GM12878 (cell line): ENCODE measurements around the gene TRMU. TPM values are rescaled to one million over a fixed set of nuclear protein-coding genes. Genes with fewer than 3 reads are reported as not detected.
A peak's percentile ranks its signal among the peaks of the same experiment; 100 is the strongest.

Experiments used
- ATAC-seq: fragments of 200-7000 bp; cut with Tn5 transposase; 3 replicates; pipeline ENCODE4 v1.9.1; 2020; ENCODE audit warnings: mild to moderate bottlenecking, moderate library complexity
- BruUV-seq: library from RNA; stranded (reverse); fragments of 400-500 nt; replicated peaks from 2 replicates; lab custom pipeline; 2021; lab: Mats Ljungman, UMichigan
- CTCF ChIA-PET: fragments of 300-600 bp; sonication (Branson Sonifier 250); formaldehyde crosslinking; extraction: SDS; loops from one replicate; lab custom pipeline; 2021; ENCODE audit warnings: inconsistent platforms; lab: Yijun Ruan, JAX
- POLR2A ChIA-PET: fragments of 350-600 bp; formaldehyde crosslinking; extraction: SDS; loops from one replicate; lab custom pipeline; 2021; ENCODE audit warnings: inconsistent platforms; lab: Charles Lee
- RAD21 ChIA-PET: fragments of 300-600 bp; sonication (Branson Sonifier 250); formaldehyde crosslinking; loops from one replicate; lab custom pipeline; 2023; ENCODE audit warnings: antibody characterized with exemption; ENCODE audit not compliant: unreplicated experiment; lab: Charles Lee
- SMC1A ChIA-PET: fragments of 300-600 bp; sonication (Branson Sonifier 250); formaldehyde crosslinking; loops from one replicate; lab custom pipeline; 2023; ENCODE audit not compliant: unreplicated experiment, uncharacterized antibody; lab: Charles Lee
- DNase-seq: peaks from one replicate; pipeline ENCODE4 v3.0.0-alpha.2; 2011; ENCODE audit warnings: low read depth, low spot score
- FAIRE-seq: peaks from 3 replicates; lab custom pipeline; 2011; peaks lifted over from hg19 to GRCh38; lab: Jason Lieb, UNC
- H2AFZ ChIP-seq: 2 replicates; pipeline ENCODE4 v1.6.0; 2011; ENCODE audit warnings: low read depth, low read length, control low read depth; ENCODE audit not compliant: control insufficient read depth
- H3K27ac ChIP-seq: 2 replicates; pipeline ENCODE4 v1.5.1; 2011; ENCODE audit warnings: control low read depth; ENCODE audit not compliant: control insufficient read depth, insufficient read depth
- H3K27me3 ChIP-seq, 2 experiments: replicated peaks in 1 of 2; 2 replicates each; pipeline versions ENCODE4 v1.6.0 to v1.6.1; 2011; ENCODE audit warnings: low read length in 1 of 2; ENCODE audit not compliant: control insufficient read depth in 2 of 2, insufficient read depth in 2 of 2
- H3K36me3 ChIP-seq, 2 experiments: 2 replicates each; pipeline ENCODE4 v1.5.1; 2011; ENCODE audit warnings: low read length in 1 of 2; ENCODE audit not compliant: control insufficient read depth in 2 of 2, insufficient read depth in 2 of 2
- H3K4me1 ChIP-seq: 2 replicates; pipeline ENCODE4 v1.6.1; 2011; ENCODE audit warnings: mild to moderate bottlenecking, low read length, moderate library complexity, mixed read lengths; ENCODE audit not compliant: control insufficient read depth, insufficient read depth
- H3K4me2 ChIP-seq: 2 replicates; pipeline ENCODE4 v1.6.0; 2011; ENCODE audit warnings: control low read depth; ENCODE audit not compliant: control insufficient read depth, insufficient read depth
- H3K4me3 ChIP-seq: fragments of 200-600 bp; sonication (generic); 2 replicates; pipeline ENCODE4 v1.5.1; 2016
- H3K79me2 ChIP-seq: 2 replicates; pipeline ENCODE4 v1.6.0; 2011; ENCODE audit warnings: low read length; ENCODE audit not compliant: control insufficient read depth, insufficient read depth
- H3K9ac ChIP-seq: 2 replicates; pipeline ENCODE4 v1.8.0; 2011; ENCODE audit warnings: low read length, control low read depth, mixed read lengths; ENCODE audit not compliant: control insufficient read depth, insufficient read depth
- H3K9me3 ChIP-seq: replicated peaks from 3 replicates; pipeline ENCODE4 v1.5.1; 2011; ENCODE audit warnings: mild to moderate bottlenecking, low read length; ENCODE audit not compliant: control insufficient read depth, insufficient read depth
- H4K20me1 ChIP-seq: 2 replicates; pipeline ENCODE4 v1.6.0; 2011; ENCODE audit not compliant: control insufficient read depth, insufficient read depth
- CHD4 ChIP-seq: fragments of 200-600 bp; sonication (generic); IDR thresholded peaks from 2 replicates; pipeline ENCODE4 v1.6.1; 2016; ENCODE audit warnings: mild to moderate bottlenecking
- NFIC ChIP-seq: IDR thresholded peaks from 2 replicates; pipeline ENCODE4 v1.6.1; 2012; ENCODE audit warnings: low read depth, mild to moderate bottlenecking, inconsistent platforms, low read length, moderate library complexity
- NRF1 ChIP-seq: conservative IDR thresholded peaks from 2 replicates; pipeline ENCODE4 v1.6.1; 2011; ENCODE audit warnings: mild to moderate bottlenecking, low read depth, low read length, improper control_type of control experiment
- POLR2A ChIP-seq: IDR thresholded peaks from 2 replicates; pipeline ENCODE4 v1.6.1; 2011; ENCODE audit warnings: low read depth, mild to moderate bottlenecking, low read length
- SIX5 ChIP-seq: IDR thresholded peaks from 2 replicates; pipeline ENCODE4 v1.6.1; 2011; ENCODE audit warnings: mild to moderate bottlenecking, low read depth, low read length, moderate library complexity; ENCODE audit not compliant: severe bottlenecking
- YY1 ChIP-seq: IDR thresholded peaks from 2 replicates; pipeline ENCODE4 v1.6.1; 2011; ENCODE audit warnings: low read depth, mild to moderate bottlenecking, low read length
- WGBS: methylation state at CpG from one replicate; pipeline ENCODE4 v1.1.6; 2016; ENCODE audit warnings: low lambda C conversion rate; ENCODE audit not compliant: insufficient replicate concordance, insufficient coverage; ENCODE audit errors: missing lambda C conversion rate; 5-methylcytosine and 5-hydroxymethylcytosine counted together
- in situ Hi-C: fragments of 300-500 bp; cut with MboI; formaldehyde crosslinking; loops from 9 replicates; pipeline ENCODE4 v1.14.3; 2018; ENCODE audit warnings: mixed read lengths
- intact Hi-C: fragments of 100-400 bp; cut with micrococcal nuclease; formaldehyde crosslinking; loops from one replicate; pipeline ENCODE4 v1.14.2; 2022; ENCODE audit not compliant: unreplicated experiment
- polyA plus RNA-seq, 11 experiments: library from polyadenylated mRNA; depleted of rRNA in 4 of 11; unstranded in 6 of 11; stranded (reverse) in 5 of 11; fragments of >200 nt; fragmentation: Nextera tagmentation in 4 of 11; fragmentation: Illumina TruSeq in 1 of 11; extraction: Ambion mirVana in 4 of 11; extraction: Trizol in 1 of 11; gene quantifications; 1 replicate in 1 of 11; 2 replicates in 10 of 11; pipeline versions ENCODE4 v1.2.1 to v1.2.3, GENCODE V29; 2011 to 2016; ENCODE audit warnings: inconsistent platforms in 2 of 11, missing spikeins in 2 of 11, low read depth in 1 of 11
- total RNA-seq, 4 experiments: library from RNA; depleted of rRNA in 3 of 4; stranded (reverse); fragments of >200 nt in 3 of 4; fragmentation: Illumina TruSeq in 1 of 4; extraction: Trizol in 1 of 4; gene quantifications; 2 replicates each; pipeline versions ENCODE4 v1.2.1 to v1.2.3, GENCODE V29; 2013 to 2021

The TRMU gene
- total and polyA plus RNA-seq, 10 of the 15 experiments (the other 5 are each of a cell fraction or from before 2014, with no cell fraction given): 3.5 to 57.0 (median 44.0) TPM

- intact Hi-C loops: no loop called here
These were observed 4.0 kb upstream of the TRMU start for GRCh38 chr22:46331496-46331895.

DNA sequence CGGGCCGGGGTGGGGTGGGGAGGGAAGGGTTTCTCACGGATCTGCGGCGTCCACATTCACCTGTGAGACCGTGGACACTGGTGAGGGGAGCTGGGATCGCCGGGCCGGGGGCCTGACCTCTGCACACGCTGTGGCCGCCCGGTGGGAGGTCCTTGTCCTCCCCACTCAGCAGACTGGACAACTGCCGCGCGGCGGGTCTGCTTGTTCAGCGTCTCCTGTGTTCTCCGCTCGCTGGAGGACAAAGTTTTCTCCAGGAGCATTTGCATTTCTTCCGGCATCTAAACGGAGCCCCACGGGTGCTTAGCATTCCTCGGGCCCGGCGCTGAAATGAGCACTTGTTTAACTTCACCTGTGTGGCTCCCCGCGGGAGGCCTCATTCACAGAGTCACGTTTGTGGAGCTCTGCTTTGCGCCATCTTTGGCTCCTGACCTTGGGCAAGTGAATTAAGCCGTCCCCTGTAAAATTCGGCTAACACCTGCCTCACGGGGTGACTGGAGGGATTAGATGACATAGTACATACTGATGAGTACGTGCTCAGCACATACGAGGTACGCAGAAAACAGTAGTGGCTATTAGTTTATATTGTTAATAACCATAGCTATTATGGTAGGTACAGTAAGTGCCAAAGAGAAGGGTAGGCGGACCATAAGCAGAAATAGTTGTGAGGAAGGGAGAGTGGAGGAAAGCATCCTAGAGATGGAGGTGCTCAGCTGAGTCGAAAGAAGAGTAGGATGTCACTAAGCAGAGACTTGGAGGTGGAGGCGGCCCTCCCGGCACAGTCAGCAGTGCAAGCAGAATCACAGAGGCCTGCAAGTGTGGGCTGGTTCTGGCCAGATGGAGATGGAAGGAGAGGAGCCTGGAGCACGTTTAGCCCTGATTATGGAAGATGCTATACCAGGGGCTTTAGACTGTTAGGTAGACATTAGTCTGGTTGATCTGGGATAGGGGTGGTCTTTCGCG is 885 bp downstream of the TRMU start:
- H3K27me3 ChIP-seq: no peaks in the 10 kb centered on the region
- DNase-seq (no peak), FAIRE-seq (no peak), ATAC-seq (peak; percentile 40)
- CTCF ChIA-PET: interaction anchor here (0.6 to 2.0 kb wide), 4 partner anchors 27 to 205 kb away, joined by 3 to 7 read pairs (median 3); no protein-coding TSS in a partner anchor
- peak overlapping the region; percentile 86 for H3K4me2 ChIP-seq
- RAD21 ChIA-PET: interaction anchor here (1.5 kb wide), 1 partner anchor 40 kb away, joined by 4 read pairs; no protein-coding TSS in a partner anchor
- no peaks in the 10 kb centered on the region for H4K20me1 ChIP-seq
- 9% methylated on average over 38 of the region's 42 CpGs for WGBS
- H3K36me3 ChIP-seq: peaks cover 12 to 29% of the 10 kb centered on the region in 2 experiments; a peak in 3 of 4 replicates
- peak; percentile 60; the same call in 1 of the 2 replicates for TF ChIP-seq YY1
- no peak for TF ChIP-seq NRF1
- H3K4me1 ChIP-seq: peaks cover 7% of the 10 kb centered on the region; the same call in 1 of the 2 replicates
- SMC1A ChIA-PET: interaction anchor here (0.9 to 1.9 kb wide), 4 partner anchors 13 to 214 kb away, joined by 3 to 5 read pairs (median 3); partner anchors contain the start of gene GTSE1
- POLR2A ChIA-PET: interaction anchor here (0.8 kb wide), 1 partner anchor 37 kb away, joined by 4 read pairs; no protein-coding TSS in a partner anchor
- peak overlapping the region; percentile 98 for H3K4me3 ChIP-seq
- peak overlapping the region; percentile 79 for H3K27ac ChIP-seq
- peak overlapping the region; percentile 80 for H3K9ac ChIP-seq
- peaks cover 31% of the 10 kb centered on the region for H3K79me2 ChIP-seq
- no TSS peak for BruUV-seq
- H2AFZ ChIP-seq: peak overlapping the region; percentile 13; the same call in 1 of the 2 replicates
- H3K9me3 ChIP-seq: no peaks in the 10 kb centered on the region
- intact Hi-C loops: no loop called here
- in situ Hi-C loops: no loop called here

More at GRCh38 chr22:46331496-46331895, 4.0 kb upstream of the TRMU start:
- H3K4me2 ChIP-seq: no peak overlapping the region
- DNase-seq: no peak
- H3K4me1 ChIP-seq: 0 out of 2 replicates have a peak, but pooled peaks cover 4% of the 10 kb centered on the region
- H3K27me3 ChIP-seq: no peaks in the 10 kb centered on the region
- H3K9me3 ChIP-seq: no peaks in the 10 kb centered on the region
- CTCF ChIA-PET: no interaction called here
- WGBS: 96% methylated on average over 23 of the region's 23 CpGs
- BruUV-seq: no TSS peak
- H3K36me3 ChIP-seq: peaks cover 18 to 28% of the 10 kb centered on the region in 2 experiments
- SMC1A ChIA-PET: no interaction called here
- H3K79me2 ChIP-seq: peaks cover 10% of the 10 kb centered on the region
- H4K20me1 ChIP-seq: no peaks in the 10 kb centered on the region
- in situ Hi-C loops: no loop called here
- no peak for FAIRE-seq
- no peak for ATAC-seq
- H2AFZ ChIP-seq: no peak overlapping the region
- no peak overlapping the region for H3K4me3 ChIP-seq
- H3K9ac ChIP-seq: no peak overlapping the region
- TF ChIP-seq NFIC (no peak), CHD4 (no peak), POLR2A (peak; percentile 36), SIX5 (no peak)
- TF ChIP-seq, all 136 proteins: peak for 1
- no peak overlapping the region for H3K27ac ChIP-seq
- ChIA-PET RAD21 (no interaction called here), POLR2A (no interaction called here)
